ENCODE data around the gene UROS. TPM values are rescaled to one million over a fixed set of nuclear protein-coding genes. Genes with fewer than 3 reads are reported as not detected.

Gene UROS
- polyA plus RNA-seq, 2 of the 4 experiments (the other 2 are of a cell fraction) = 52.9 to 71.1 TPM

GRCh38 chr10:125768219-125768855 is 54.7 kb downstream of the UROS start:
- ATAC-seq = peak in 1 of 2 experiments; percentile 19; a peak in 1 of 6 replicates
- H3K27ac ChIP-seq = no peak overlapping the region
- TF ChIP-seq FOSL2 (IDR thresholded peaks at IDR 0.05) (no peak), FOSL2 (CRISPR knock-in tag; IDR thresholded peaks at IDR 0.05) (no peak), SREBF2 (IDR thresholded peaks at IDR 0.05) (no peak), MAFK (IDR thresholded peaks at IDR 0.05; ENCODE audit: partially characterized antibody) (no peak), POLR2A (IDR thresholded peaks at IDR 0.05; ENCODE audit: low read length) (no peak), ZC3H11A (IDR thresholded peaks at IDR 0.05) (no peak), PBX3 (IDR thresholded peaks at IDR 0.05) (no peak), POLR2AphosphoS2 (conservative IDR thresholded peaks at IDR 0.05; ENCODE audit: low read length) (no peak), MAX (IDR thresholded peaks at IDR 0.05) (no peak), NPAS2 (CRISPR knock-in tag; IDR thresholded peaks at IDR 0.05; ENCODE audit: borderline replicate concordance) (no peak), BCL3 (IDR thresholded peaks at IDR 0.05) (no peak), NFE2L2 (conservative IDR thresholded peaks at IDR 0.05; ENCODE audit: low read length) (no peak), KDM1A (IDR thresholded peaks at IDR 0.05; ENCODE audit: low read depth) (no peak), RCOR1 (IDR thresholded peaks at IDR 0.05; ENCODE audit: low read depth, low read length) (no peak), HOXA7 (CRISPR knock-in tag; IDR thresholded peaks at IDR 0.05) (no peak), CTCF (IDR thresholded peaks at IDR 0.05) (no peak), GATA3 (IDR thresholded peaks at IDR 0.05; ENCODE audit: borderline replicate concordance) (no peak)
- H3K4me3 ChIP-seq = no peak overlapping the region
- ChIA-PET POLR2A (no interaction called here), CTCF (no interaction called here)
- no peaks in the 10 kb centered on the region for H3K9me3 ChIP-seq
- H3K4me2 ChIP-seq = no peak overlapping the region
- DNase-seq (ENCODE audit: low read depth in 1 of 2, low spot score in 1 of 2) = peak in 1 of 2 experiments; percentile 20
- H3K4me1 ChIP-seq = no peaks in the 10 kb centered on the region
- WGBS (ENCODE audit: missing lambda C conversion rate) = 83% methylated on average over 4 of the region's 4 CpGs
- FAIRE-seq = no peak

- CTCF ChIA-PET = no interaction called here
- FAIRE-seq = no peak
- POLR2A ChIA-PET = no interaction called here
- no peak overlapping the region for H3K4me2 ChIP-seq
- no peak for TF ChIP-seq EHMT2 (IDR thresholded peaks at IDR 0.05; ENCODE audit: low read depth)
- no peak for TF ChIP-seq HOXA7 (CRISPR knock-in tag; IDR thresholded peaks at IDR 0.05)
- TF ChIP-seq CHD2 (IDR thresholded peaks at IDR 0.05; ENCODE audit: low read length, partially characterized antibody) = no peak
- no peak for TF ChIP-seq MAX (IDR thresholded peaks at IDR 0.05)
- TF ChIP-seq HOXB5 (CRISPR knock-in tag; IDR thresholded peaks at IDR 0.05) = no peak
- no peak for TF ChIP-seq SREBF2 (IDR thresholded peaks at IDR 0.05)
- TF ChIP-seq GATA3 (IDR thresholded peaks at IDR 0.05; ENCODE audit: borderline replicate concordance) = no peak
- TF ChIP-seq PBX3 (IDR thresholded peaks at IDR 0.05) = no peak
- TF ChIP-seq SMC3 (IDR thresholded peaks at IDR 0.05) = no peak
- no peak for TF ChIP-seq RFX5 (IDR thresholded peaks at IDR 0.05)
- TF ChIP-seq ZSCAN20 (CRISPR knock-in tag; IDR thresholded peaks at IDR 0.05) = no peak
- TF ChIP-seq HDAC2 (IDR thresholded peaks at IDR 0.05) = no peak
- TF ChIP-seq ZNF302 (CRISPR knock-in tag; IDR thresholded peaks at IDR 0.05) = no peak
- no peak for TF ChIP-seq HEYL (CRISPR knock-in tag; IDR thresholded peaks at IDR 0.05)
- no peak for TF ChIP-seq MAFK (IDR thresholded peaks at IDR 0.05; ENCODE audit: partially characterized antibody)
- TF ChIP-seq FOSL2 (IDR thresholded peaks at IDR 0.05) = no peak
- TF ChIP-seq FOSL2 (CRISPR knock-in tag; IDR thresholded peaks at IDR 0.05) = no peak
- TF ChIP-seq ELK1 (IDR thresholded peaks at IDR 0.05; ENCODE audit: low read depth, low read length) = no peak
- TF ChIP-seq CTCF (IDR thresholded peaks at IDR 0.05) = no peak
- no peak for ATAC-seq
- WGBS (ENCODE audit: missing lambda C conversion rate) = 90% methylated on average over 4 of the region's 4 CpGs
- no peak for DNase-seq (ENCODE audit: low read depth in 1 of 2, low spot score in 1 of 2)
- H3K4me1 ChIP-seq = no peaks in the 10 kb centered on the region
- no peak overlapping the region for H3K27ac ChIP-seq
- H3K4me3 ChIP-seq = no peak overlapping the region
- H3K9me3 ChIP-seq = no peaks in the 10 kb centered on the region
Measured at GRCh38 chr10:125766511-125766910, 56.5 kb downstream of the UROS start.
